WTC11 (cell line): ENCODE measurements around the gene UNC79. TPM values are rescaled to one million over a fixed set of nuclear protein-coding genes. Genes with fewer than 3 reads are reported as not detected.

Source experiments
- ATAC-seq: fragments of 200-7000 bp; cut with Tn5 transposase; 2 replicates; pipeline ENCODE4 v1.10.0; 2021; ENCODE audit warnings: mild to moderate bottlenecking, moderate library complexity
- CTCF ChIA-PET: fragments of 300-600 bp; sonication (Branson Sonifier 250); formaldehyde crosslinking; loops from one replicate; lab custom pipeline; 2021; ENCODE audit warnings: antibody characterized with exemption; lab: Charles Lee
- POLR2A ChIA-PET: fragments of 350-600 bp; sonication (Branson Sonifier 250); formaldehyde crosslinking; loops from one replicate; lab custom pipeline; 2021; ENCODE audit warnings: antibody characterized with exemption; lab: Charles Lee
- DNase-seq: peaks from one replicate; pipeline ENCODE4 v3.0.0; 2021; ENCODE audit warnings: low spot score
- H3K27ac Mint-ChIP-seq: 2 replicates; pipeline ENCODE4 v1.8.0; 2021; ENCODE audit warnings: mixed read lengths
- H3K27me3 Mint-ChIP-seq: 2 replicates; pipeline ENCODE4 v1.8.0; 2021; ENCODE audit warnings: low read depth, mild to moderate bottlenecking, moderate library complexity, mixed read lengths
- H3K36me3 Mint-ChIP-seq: 2 replicates; pipeline ENCODE4 v1.8.0; 2021; ENCODE audit warnings: mixed read lengths
- H3K4me1 Mint-ChIP-seq: 2 replicates; pipeline ENCODE4 v1.8.0; 2022; ENCODE audit warnings: mixed read lengths
- H3K4me3 Mint-ChIP-seq: 2 replicates; pipeline ENCODE4 v1.8.0; 2021; ENCODE audit warnings: mild to moderate bottlenecking, moderate library complexity, mixed read lengths
- H3K9me3 Mint-ChIP-seq: 2 replicates; pipeline ENCODE4 v1.8.0; 2021; ENCODE audit warnings: mixed read lengths
- ATF3 ChIP-seq: sonication (generic); formaldehyde crosslinking; conservative IDR thresholded peaks from 2 replicates; pipeline ENCODE4 v1.8.1; 2022; ENCODE audit warnings: mild to moderate bottlenecking, missing genetic modification reagents
- E2F1 ChIP-seq: sonication (generic); formaldehyde crosslinking; IDR thresholded peaks from 2 replicates; pipeline ENCODE4 v1.8.0; 2022; ENCODE audit warnings: mild to moderate bottlenecking, missing genetic modification reagents
- E2F5 ChIP-seq: sonication (generic); formaldehyde crosslinking; IDR thresholded peaks from 2 replicates; pipeline ENCODE4 v1.8.1; 2022; ENCODE audit warnings: mild to moderate bottlenecking, moderate library complexity, missing genetic modification reagents
- ETV6 ChIP-seq: sonication (generic); formaldehyde crosslinking; IDR thresholded peaks from 2 replicates; pipeline ENCODE4 v1.8.1; 2022; ENCODE audit warnings: mild to moderate bottlenecking, missing genetic modification reagents
- KAT7 ChIP-seq: sonication (generic); formaldehyde crosslinking; IDR thresholded peaks from 2 replicates; pipeline ENCODE4 v1.8.1; 2023; ENCODE audit warnings: missing genetic modification reagents, mild to moderate bottlenecking, borderline replicate concordance
- NR1H2 ChIP-seq: sonication (generic); formaldehyde crosslinking; IDR thresholded peaks from 2 replicates; pipeline ENCODE4 v1.9.0; 2021; ENCODE audit warnings: mild to moderate bottlenecking, moderate library complexity, missing genetic modification reagents
- OVOL2 ChIP-seq: fragments of 250-450 bp; sonication (Bioruptor Pico); IDR thresholded peaks from 2 replicates; pipeline ENCODE4 v1.9.0; 2021; ENCODE audit warnings: mild to moderate bottlenecking, borderline replicate concordance
- PRDM15 ChIP-seq: sonication (generic); formaldehyde crosslinking; IDR thresholded peaks from 2 replicates; pipeline ENCODE4 v1.8.0; 2022; ENCODE audit warnings: missing genetic modification reagents
- RELA ChIP-seq: sonication (generic); formaldehyde crosslinking; IDR thresholded peaks from 2 replicates; pipeline ENCODE4 v1.8.1; 2022; ENCODE audit warnings: missing genetic modification reagents, mild to moderate bottlenecking, borderline replicate concordance
- SMAD4 ChIP-seq: sonication (generic); formaldehyde crosslinking; IDR thresholded peaks from 2 replicates; pipeline ENCODE4 v1.8.0; 2022; ENCODE audit warnings: mild to moderate bottlenecking, missing genetic modification reagents
- TCF7 ChIP-seq: sonication (generic); formaldehyde crosslinking; IDR thresholded peaks from 2 replicates; pipeline ENCODE4 v1.8.0; 2022; ENCODE audit warnings: mild to moderate bottlenecking, low read depth, missing genetic modification reagents, moderate library complexity
- ZNF317 ChIP-seq: sonication (generic); formaldehyde crosslinking; IDR thresholded peaks from 2 replicates; pipeline ENCODE4 v1.8.1; 2023; ENCODE audit warnings: low read depth, mild to moderate bottlenecking, moderate library complexity, missing genetic modification reagents, borderline replicate concordance
- ZNF512 ChIP-seq: sonication (generic); formaldehyde crosslinking; IDR thresholded peaks from 2 replicates; pipeline ENCODE4 v1.8.1; 2022; ENCODE audit warnings: missing genetic modification reagents, borderline replicate concordance
- ZNF532 ChIP-seq: fragments of 250-450 bp; sonication (Bioruptor Pico); IDR thresholded peaks from 2 replicates; pipeline ENCODE4 v1.9.0; 2021; ENCODE audit warnings: mild to moderate bottlenecking, borderline replicate concordance
- total RNA-seq: library from RNA; stranded (reverse); gene quantifications from 3 replicates; pipeline ENCODE4 v1.2.3, GENCODE V29; 2021

Gene UNC79
- total RNA-seq, 1 experiment from 2014 or later: 2.1 TPM

- H3K4me3 Mint-ChIP-seq: no peak overlapping the region
- CTCF ChIA-PET: interaction anchor here (1.2 to 1.9 kb wide), 4 partner anchors 10 to 168 kb away, joined by 3 to 7 read pairs (median 6); no protein-coding TSS in a partner anchor
- H3K27me3 Mint-ChIP-seq: no peaks in the 10 kb centered on the region
- peaks cover 5% of the 10 kb centered on the region; the same call in 1 of the 2 replicates for H3K9me3 Mint-ChIP-seq
- POLR2A ChIA-PET: no interaction called here
- no peak for DNase-seq
- no peak for TF ChIP-seq PRDM15 (CRISPR knock-in tag)
- no peak for TF ChIP-seq ZNF512 (CRISPR knock-in tag)
- no peak for TF ChIP-seq OVOL2 (CRISPR knock-in tag)
- no peak for TF ChIP-seq ZNF532 (CRISPR knock-in tag)
- no peak for TF ChIP-seq RELA
- TF ChIP-seq ETV6 (CRISPR knock-in tag): no peak
- no peak for TF ChIP-seq NR1H2 (CRISPR knock-in tag)
- TF ChIP-seq E2F5 (CRISPR knock-in tag): no peak
- no peak for TF ChIP-seq E2F1 (CRISPR knock-in tag)
- TF ChIP-seq ATF3 (CRISPR knock-in tag): no peak
- TF ChIP-seq SMAD4: no peak
- TF ChIP-seq ZNF317 (CRISPR knock-in tag): no peak
- TF ChIP-seq TCF7 (CRISPR knock-in tag): no peak
- TF ChIP-seq KAT7 (CRISPR knock-in tag): no peak
- no peaks in the 10 kb centered on the region for H3K36me3 Mint-ChIP-seq
- ATAC-seq: no peak
- H3K4me1 Mint-ChIP-seq: peaks cover 3% of the 10 kb centered on the region
- no peak overlapping the region for H3K27ac Mint-ChIP-seq
These were observed 304.5 kb downstream of the UNC79 start for GRCh38 chr14:93735206-93735605.
